Bronchial epithelial cell (primary cell): ENCODE results near the gene AADACL4. TPM values are rescaled to one million over a fixed set of nuclear protein-coding genes. Genes with fewer than 3 reads are reported as not detected.

Source experiments
- DNase-seq: peaks from one replicate; pipeline ENCODE4 v3.0.0-alpha.2; 2010; ENCODE audit warnings: low read depth
- FAIRE-seq: peaks from 2 replicates; lab custom pipeline; 2011; peaks lifted over from hg19 to GRCh38; lab: Jason Lieb, UNC
- H3K27me3 ChIP-seq: 2 replicates; pipeline ENCODE4 v1.5.1; 2011; ENCODE audit warnings: low read length; ENCODE audit not compliant: control insufficient read depth, insufficient read depth
- H3K36me3 ChIP-seq: 2 replicates; pipeline ENCODE4 v1.5.1; 2011; ENCODE audit warnings: low read length; ENCODE audit not compliant: control insufficient read depth, insufficient read depth
- H3K4me3 ChIP-seq: 2 replicates; pipeline ENCODE4 v1.5.1; 2011; ENCODE audit warnings: mild to moderate bottlenecking, low read depth, low read length, control low read depth
- total RNA-seq: library from RNA; depleted of rRNA; stranded (reverse); fragments of >200 nt; gene quantifications from 2 replicates; pipeline ENCODE4 v1.2.1, GENCODE V29; 2014
- TF ChIP-seq, protein P1 (sequence below): IDR thresholded peaks from 2 replicates; pipeline ENCODE4 v1.5.1; 2011; ENCODE audit warnings: mild to moderate bottlenecking, moderate library complexity, low read length, control low read depth, inconsistent platforms; ENCODE audit not compliant: insufficient read depth, severe bottlenecking

The AADACL4 gene
- total RNA-seq, 1 donor from 2014 or later, result not detected

DNA sequence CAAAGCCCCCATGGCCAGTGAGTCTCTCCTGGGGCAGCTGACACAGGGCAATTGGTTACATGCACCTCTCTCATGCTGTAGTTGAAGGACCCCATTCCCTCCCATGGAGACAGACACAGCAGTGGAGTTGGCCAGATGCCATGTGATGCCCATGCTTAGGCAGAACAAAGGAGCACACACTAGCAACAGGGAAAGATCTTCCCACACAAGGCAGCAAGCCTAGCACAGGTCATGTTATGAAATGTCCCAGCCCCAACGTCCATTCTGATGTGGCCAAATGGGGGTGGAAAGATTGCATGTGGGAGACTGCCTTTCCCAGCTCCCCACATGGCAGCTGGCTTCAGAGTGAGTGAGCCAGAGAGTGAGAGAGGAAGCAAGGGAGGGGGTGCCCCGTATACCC, 34.5 kb downstream of the AADACL4 start:
- Histone ChIP-seq H3K4me3 (no peak overlapping the region), H3K27me3 (no peaks in the 10 kb centered on the region), H3K36me3 (no peaks in the 10 kb centered on the region)
- FAIRE-seq (no peak), DNase-seq (no peak)
- TF ChIP-seq, protein P1, sequence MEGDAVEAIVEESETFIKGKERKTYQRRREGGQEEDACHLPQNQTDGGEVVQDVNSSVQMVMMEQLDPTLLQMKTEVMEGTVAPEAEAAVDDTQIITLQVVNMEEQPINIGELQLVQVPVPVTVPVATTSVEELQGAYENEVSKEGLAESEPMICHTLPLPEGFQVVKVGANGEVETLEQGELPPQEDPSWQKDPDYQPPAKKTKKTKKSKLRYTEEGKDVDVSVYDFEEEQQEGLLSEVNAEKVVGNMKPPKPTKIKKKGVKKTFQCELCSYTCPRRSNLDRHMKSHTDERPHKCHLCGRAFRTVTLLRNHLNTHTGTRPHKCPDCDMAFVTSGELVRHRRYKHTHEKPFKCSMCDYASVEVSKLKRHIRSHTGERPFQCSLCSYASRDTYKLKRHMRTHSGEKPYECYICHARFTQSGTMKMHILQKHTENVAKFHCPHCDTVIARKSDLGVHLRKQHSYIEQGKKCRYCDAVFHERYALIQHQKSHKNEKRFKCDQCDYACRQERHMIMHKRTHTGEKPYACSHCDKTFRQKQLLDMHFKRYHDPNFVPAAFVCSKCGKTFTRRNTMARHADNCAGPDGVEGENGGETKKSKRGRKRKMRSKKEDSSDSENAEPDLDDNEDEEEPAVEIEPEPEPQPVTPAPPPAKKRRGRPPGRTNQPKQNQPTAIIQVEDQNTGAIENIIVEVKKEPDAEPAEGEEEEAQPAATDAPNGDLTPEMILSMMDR, result no peak

DNA sequence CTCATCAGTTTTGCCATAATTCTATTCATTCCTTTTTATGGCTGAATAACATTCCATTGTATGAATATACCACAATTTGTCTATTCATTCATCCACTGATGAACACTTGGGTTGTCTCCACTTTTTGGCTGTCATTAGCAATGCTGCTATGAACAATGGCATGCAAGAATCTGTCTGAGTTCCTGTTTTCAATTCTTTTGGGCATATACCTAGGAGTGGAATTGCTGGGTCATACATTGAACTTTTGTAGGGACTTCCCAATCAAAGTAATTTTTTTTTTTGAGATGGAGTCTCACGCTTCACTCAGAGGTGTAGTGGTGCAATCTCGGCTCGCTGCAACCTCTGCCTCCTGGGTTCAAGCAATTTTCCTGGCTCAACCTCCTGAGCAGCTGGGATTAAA, 34.9 kb downstream of the AADACL4 start:
- no peaks in the 10 kb centered on the region for H3K36me3 ChIP-seq
- FAIRE-seq, result no peak
- TF ChIP-seq, protein P1, result no peak

DNA sequence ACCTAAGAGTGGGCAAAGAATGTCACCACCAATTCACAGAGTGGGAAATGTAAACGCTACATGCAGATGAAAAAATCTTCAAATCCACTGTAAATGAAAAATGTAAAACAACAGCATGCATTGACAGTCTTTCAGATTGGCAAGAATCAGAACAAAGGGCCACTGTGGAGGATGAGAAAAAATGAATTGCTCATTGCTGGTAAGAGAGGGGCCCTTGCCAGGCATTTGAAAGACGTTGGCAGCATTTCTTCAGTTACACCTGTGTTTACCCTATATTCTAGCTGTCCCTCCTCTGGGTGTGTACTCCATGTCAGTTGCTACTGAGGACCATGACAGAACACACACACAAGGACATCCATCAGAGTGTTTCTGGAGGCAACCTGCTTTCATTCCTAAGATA, 46.3 kb downstream of the AADACL4 start:
- H3K36me3 ChIP-seq, result no peaks in the 10 kb centered on the region
- H3K27me3 ChIP-seq, result no peaks in the 10 kb centered on the region
- no peak overlapping the region for H3K4me3 ChIP-seq
- TF ChIP-seq, protein P1, result no peak
- DNase-seq (no peak), FAIRE-seq (no peak)

More for the DNA sequence above, 34.9 kb downstream of the AADACL4 start:
- H3K4me3 ChIP-seq, result no peak overlapping the region
- no peaks in the 10 kb centered on the region for H3K27me3 ChIP-seq
- DNase-seq, result no peak

DNA sequence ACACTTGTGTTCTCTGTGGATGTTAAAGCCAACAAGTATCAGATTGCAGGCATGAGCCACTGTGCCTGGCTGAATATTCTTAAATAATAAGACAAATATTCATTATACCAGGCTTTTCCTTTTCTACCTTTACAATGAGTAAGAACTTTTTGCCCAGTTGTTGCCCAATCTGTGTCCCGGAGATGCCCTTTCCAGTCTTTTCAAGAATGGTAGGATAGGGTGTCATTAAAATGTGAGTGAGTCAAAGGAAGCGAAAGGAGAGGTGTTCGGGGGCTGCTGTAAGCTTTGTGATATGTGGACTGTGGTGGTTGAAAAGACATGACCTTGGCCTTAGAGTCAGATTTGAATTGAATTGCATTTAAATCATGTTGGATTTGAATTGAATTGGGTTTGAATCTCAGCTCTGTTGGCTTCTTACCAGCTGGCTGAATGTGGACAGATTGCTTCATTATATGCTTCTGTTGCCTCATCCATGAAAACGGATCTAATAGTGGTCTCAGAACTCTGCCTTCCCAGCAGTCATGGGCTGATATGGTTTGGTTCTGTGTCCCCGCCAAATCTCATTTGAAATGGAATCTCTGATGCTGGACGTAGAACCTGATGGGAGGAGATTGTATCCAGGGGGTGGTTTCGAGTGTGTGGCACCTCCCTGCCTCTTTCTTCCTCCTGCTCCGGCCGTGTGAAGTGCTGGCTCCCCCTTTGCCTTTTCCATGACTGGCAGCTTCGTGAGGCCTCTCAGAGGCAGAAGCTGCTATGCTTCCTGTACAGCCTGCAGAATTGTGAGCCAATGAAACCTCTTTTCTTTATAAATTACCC, 49.3 kb downstream of the AADACL4 start:
- Histone ChIP-seq H3K36me3 (no peaks in the 10 kb centered on the region), H3K4me3 (no peak overlapping the region), H3K27me3 (no peaks in the 10 kb centered on the region)
- FAIRE-seq, result no peak
- DNase-seq, result no peak
- TF ChIP-seq, protein P1, result no peak

DNA sequence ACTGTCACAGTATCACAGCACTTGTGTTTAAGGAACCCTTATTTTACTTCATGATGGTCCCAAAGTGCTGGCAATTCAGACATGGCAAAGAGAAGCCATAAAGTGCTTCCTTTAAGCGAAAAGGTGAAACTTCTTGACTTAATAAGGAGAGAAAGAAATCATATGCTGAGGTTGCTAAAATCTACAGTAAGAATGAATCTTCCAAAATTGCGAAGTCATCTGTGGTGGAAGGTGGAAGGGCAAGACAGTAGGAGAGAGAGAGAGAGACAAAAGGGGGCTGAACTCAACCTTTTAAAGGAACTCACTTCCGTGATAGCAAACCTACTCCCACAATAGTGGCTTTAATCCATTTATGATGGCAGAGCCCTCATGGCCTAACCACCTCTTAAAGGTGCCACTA, 52.8 kb downstream of the AADACL4 start:
- H3K27me3 ChIP-seq, result no peaks in the 10 kb centered on the region
- TF ChIP-seq, protein P1, result no peak
- no peaks in the 10 kb centered on the region for H3K36me3 ChIP-seq
- no peak for FAIRE-seq
- DNase-seq, result no peak
- no peak overlapping the region for H3K4me3 ChIP-seq
